SK-N-MC (cell line): ENCODE results near the gene USP32.

Source experiments
- EZH2 ChIP-seq: fragments of 200-600 bp; sonication (generic); IDR thresholded peaks from one replicate; pipeline ENCODE4 v1.6.1; 2017; ENCODE audit warnings: antibody characterized with exemption
- FOXP2 ChIP-seq: optimal IDR thresholded peaks from 2 replicates; pipeline ENCODE3; 2011; ENCODE audit warnings: mild to moderate bottlenecking, moderate library complexity; ENCODE audit not compliant: insufficient read depth; ENCODE audit errors: extremely low read length, control extremely low read depth
- POLR2AphosphoS5 ChIP-seq: IDR thresholded peaks from 2 replicates; pipeline ENCODE4 v1.6.1; 2012; ENCODE audit warnings: mild to moderate bottlenecking, low read depth, low read length, borderline replicate concordance

DNA sequence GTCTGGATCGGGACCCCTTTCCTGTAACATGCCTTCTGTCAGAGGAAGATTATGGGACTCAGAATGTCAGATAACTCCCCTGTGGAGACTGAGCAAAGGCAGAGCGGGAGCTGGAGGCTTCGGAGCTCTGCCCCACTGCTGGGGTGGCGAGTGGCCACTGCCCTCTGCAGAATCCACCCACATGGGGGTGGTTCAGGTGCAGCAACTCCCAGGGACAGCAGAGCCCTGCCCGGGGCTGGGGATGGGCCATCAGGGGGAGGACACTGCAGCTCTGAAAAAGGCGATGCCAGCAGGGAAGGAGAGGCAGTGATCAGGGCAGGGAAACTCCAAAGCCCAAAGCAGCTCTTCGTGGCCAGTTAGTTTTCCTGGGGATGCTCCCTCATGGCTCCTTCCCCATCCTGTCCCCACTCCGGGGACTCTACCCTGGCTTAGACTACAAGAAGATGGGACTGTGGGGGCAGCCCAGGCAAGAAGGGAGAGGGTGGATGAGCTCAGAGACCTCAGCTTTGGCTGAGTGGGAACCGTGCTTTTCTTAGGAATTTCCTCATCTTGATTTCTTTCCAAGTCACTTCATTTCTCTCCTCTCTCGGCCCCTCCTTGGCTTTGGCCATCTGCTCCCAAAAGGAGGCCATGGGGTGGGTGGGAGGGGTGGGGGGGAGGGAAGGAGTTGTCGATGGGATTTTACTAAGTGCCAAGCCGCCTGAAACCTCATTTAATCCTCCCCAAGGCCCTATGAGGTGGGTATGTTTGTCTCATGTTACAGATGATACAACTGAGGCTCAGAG, 238.1 kb downstream of the USP32 start:
- TF ChIP-seq POLR2AphosphoS5 (no peak), EZH2 (no peak), FOXP2 (no peak)
